ENCODE results near the gene CIDEB. TPM values are rescaled to one million over a fixed set of nuclear protein-coding genes. Genes with fewer than 3 reads are reported as not detected.
A peak's percentile ranks its signal among the peaks of the same experiment; 100 is the strongest.

CIDEB gene
- total and polyA plus RNA-seq, 2 experiments from 2014 or later: not detected

- Histone ChIP-seq H3K4me1 (ENCODE audit: low read depth) (peaks cover 18% of the 10 kb centered on the region), H3K4me3 (no peak overlapping the region), H3K27ac (no peak overlapping the region), H3K27me3 (no peaks in the 10 kb centered on the region), H3K36me3 (no peaks in the 10 kb centered on the region), H3K9me3 (ENCODE audit: low read depth) (no peaks in the 10 kb centered on the region)
- peak in 1 of 2 donors; percentile 74 for DNase-seq (ENCODE audit: low read depth in 1 of 2, low spot score in 1 of 2)
- no peak for TF ChIP-seq CTCF (IDR thresholded peaks at IDR 0.05; ENCODE audit: low read depth, low read length)
Observed at GRCh38 chr14:24259282-24260025, 48.3 kb downstream of the CIDEB start.

- no peak for DNase-seq (ENCODE audit: low read depth in 1 of 2, low spot score in 1 of 2)
- Histone ChIP-seq H3K4me3 (no peak overlapping the region), H3K9me3 (ENCODE audit: low read depth) (no peaks in the 10 kb centered on the region), H3K4me1 (ENCODE audit: low read depth) (peaks cover 18% of the 10 kb centered on the region), H3K27me3 (no peaks in the 10 kb centered on the region), H3K36me3 (no peaks in the 10 kb centered on the region), H3K27ac (no peak overlapping the region)
- no peak for TF ChIP-seq CTCF (IDR thresholded peaks at IDR 0.05; ENCODE audit: low read depth, low read length)
Observed at GRCh38 chr14:24258548-24259265, 49.1 kb downstream of the CIDEB start.

GRCh38 chr14:24258119-24258518, 49.7 kb downstream of the CIDEB start:
- no peak for DNase-seq (ENCODE audit: low read depth in 1 of 2, low spot score in 1 of 2)
- Histone ChIP-seq H3K4me1 (ENCODE audit: low read depth) (peaks cover 18% of the 10 kb centered on the region), H3K36me3 (no peaks in the 10 kb centered on the region), H3K4me3 (no peak overlapping the region), H3K27me3 (no peaks in the 10 kb centered on the region), H3K27ac (no peak overlapping the region), H3K9me3 (ENCODE audit: low read depth) (no peaks in the 10 kb centered on the region)
- no peak for TF ChIP-seq CTCF (IDR thresholded peaks at IDR 0.05; ENCODE audit: low read depth, low read length)

GRCh38 chr14:24256960-24257359, 50.8 kb downstream of the CIDEB start:
- no peak for DNase-seq (ENCODE audit: low read depth in 1 of 2, low spot score in 1 of 2)
- Histone ChIP-seq H3K27me3 (no peaks in the 10 kb centered on the region), H3K27ac (peak overlapping the region; percentile 74), H3K9me3 (ENCODE audit: low read depth) (no peaks in the 10 kb centered on the region), H3K4me1 (ENCODE audit: low read depth) (peaks cover 18% of the 10 kb centered on the region), H3K36me3 (no peaks in the 10 kb centered on the region), H3K4me3 (no peak overlapping the region)
- no peak for TF ChIP-seq CTCF (IDR thresholded peaks at IDR 0.05; ENCODE audit: low read depth, low read length)

GRCh38 chr14:24255931-24256711, 51.7 kb downstream of the CIDEB start:
- Histone ChIP-seq H3K4me3 (no peak overlapping the region), H3K9me3 (ENCODE audit: low read depth) (no peaks in the 10 kb centered on the region), H3K36me3 (no peaks in the 10 kb centered on the region), H3K27me3 (no peaks in the 10 kb centered on the region), H3K27ac (no peak overlapping the region), H3K4me1 (ENCODE audit: low read depth) (peaks cover 18% of the 10 kb centered on the region)
- no peak for TF ChIP-seq CTCF (IDR thresholded peaks at IDR 0.05; ENCODE audit: low read depth, low read length)
- no peak for DNase-seq (ENCODE audit: low read depth in 1 of 2, low spot score in 1 of 2)
